Tibial nerve (tissue), 4 donors: ENCODE results near the gene NECTIN1. TPM values are rescaled to one million over a fixed set of nuclear protein-coding genes. Genes with fewer than 3 reads are reported as not detected.

Experiments used
- DNase-seq, 2 donors: peaks; one replicate each; pipeline ENCODE4 v3.0.0-alpha.2; 2019; ENCODE audit warnings: low spot score in 2 of 2
- H3K27ac ChIP-seq, 4 donors: fragments of 200-600 bp; sonication (generic) in 3 of 4; one replicate each; pipeline ENCODE4 v1.5.1; 2017 to 2019; ENCODE audit warnings: mild to moderate bottlenecking in 1 of 4
- H3K27me3 ChIP-seq, 2 donors: fragments of 200-600 bp; sonication (generic) in 1 of 2; one replicate each; pipeline versions ENCODE4 v1.5.1 to v1.6.0; 2017 to 2019
- H3K36me3 ChIP-seq, 3 donors: fragments of 200-600 bp; sonication (generic); one replicate each; pipeline ENCODE4 v1.5.1; 2018 to 2019
- H3K4me1 ChIP-seq, 4 donors: fragments of 200-600 bp; sonication (generic) in 3 of 4; one replicate each; pipeline ENCODE4 v1.5.1; 2017 to 2019
- H3K4me3 ChIP-seq, 4 donors: fragments of 200-600 bp; sonication (generic) in 3 of 4; one replicate each; pipeline ENCODE4 v1.5.1; 2017 to 2019; ENCODE audit warnings: mild to moderate bottlenecking in 1 of 4, moderate library complexity in 1 of 4
- H3K9me3 ChIP-seq, 4 donors: fragments of 200-600 bp; sonication (generic) in 3 of 4; one replicate each; pipeline ENCODE4 v1.5.1; 2017 to 2019
- CTCF ChIP-seq, 5 experiments: fragments of 200-600 bp in 3 of 5; fragments of 450-650 bp in 2 of 5; sonication (generic) in 3 of 5; IDR thresholded peaks; one replicate each; pipeline ENCODE4 v1.5.1; 2016 to 2019; ENCODE audit warnings: antibody characterized with exemption in 5 of 5, mild to moderate bottlenecking in 3 of 5, moderate library complexity in 2 of 5
- EP300 ChIP-seq, 2 donors: sonication (generic); formaldehyde crosslinking; IDR thresholded peaks; one replicate each; pipeline ENCODE4 v1.6.1; 2017; ENCODE audit warnings: antibody characterized with exemption in 2 of 2, mild to moderate bottlenecking in 1 of 2
- POLR2A ChIP-seq, 2 donors: fragments of 450-650 bp; IDR thresholded peaks; one replicate each; pipeline ENCODE4 v1.6.1; 2017; ENCODE audit warnings: antibody characterized with exemption in 2 of 2, mild to moderate bottlenecking in 2 of 2, moderate library complexity in 2 of 2
- WGBS, 2 donors: methylation state at CpG; one replicate each; pipeline ENCODE4 v1.1.5; 2018; 5-methylcytosine and 5-hydroxymethylcytosine counted together
- total RNA-seq, 4 donors: library from RNA; depleted of rRNA; stranded (reverse); fragments of >200 nt; gene quantifications; one replicate each; pipeline ENCODE4 v1.1.0, GENCODE V29; 2016

The NECTIN1 gene
- total RNA-seq, 4 donors from 2014 or later = 6.0 to 29.1 (median 14.0) TPM

GRCh38 chr11:119744577-119744976 is 15.6 kb upstream of the NECTIN1 start:
- H3K9me3 ChIP-seq = no peaks in the 10 kb centered on the region
- H3K4me3 ChIP-seq = no peak overlapping the region
- WGBS, 2 donors = 87 to 89% methylated on average over 2 of the region's 2 CpGs
- H3K36me3 ChIP-seq = no peaks in the 10 kb centered on the region
- H3K27ac ChIP-seq = no peak overlapping the region
- TF ChIP-seq POLR2A (IDR thresholded peaks at IDR 0.05) (no peak), EP300 (IDR thresholded peaks at IDR 0.05) (no peak), CTCF (IDR thresholded peaks at IDR 0.05) (no peak)
- H3K27me3 ChIP-seq = peaks cover 0 to 18% of the 10 kb centered on the region in 2 donors
- DNase-seq = no peak
- peaks cover 0 to 27% (median 6%) of the 10 kb centered on the region in 4 donors for H3K4me1 ChIP-seq

- TF ChIP-seq POLR2A (IDR thresholded peaks at IDR 0.05) = no peak
- no peak for TF ChIP-seq CTCF (IDR thresholded peaks at IDR 0.05)
- TF ChIP-seq EP300 (IDR thresholded peaks at IDR 0.05) = no peak
- Histone ChIP-seq H3K9me3 (no peaks in the 10 kb centered on the region), H3K4me3 (no peak overlapping the region), H3K27ac (peak overlapping the region in 1 of 4 donors; percentile 63), H3K36me3 (no peaks in the 10 kb centered on the region), H3K4me1 (peaks cover 0 to 27% (median 6%) of the 10 kb centered on the region in 4 donors), H3K27me3 (peaks cover 0 to 18% of the 10 kb centered on the region in 2 donors)
- WGBS, 2 donors = 73 to 82% methylated on average over 7 to 8 of the region's 8 CpGs
- DNase-seq = no peak
Observed at GRCh38 chr11:119743006-119743405, 14.0 kb upstream of the NECTIN1 start.

- Histone ChIP-seq H3K27ac (peak overlapping the region in 1 of 4 donors; percentile 63), H3K9me3 (no peaks in the 10 kb centered on the region), H3K4me3 (peak overlapping the region in 2 of 4 donors; percentile 20 to 28), H3K27me3 (peaks cover 0 to 18% of the 10 kb centered on the region in 2 donors), H3K36me3 (no peaks in the 10 kb centered on the region), H3K4me1 (peaks cover 0 to 27% (median 6%) of the 10 kb centered on the region in 4 donors)
- no peak for DNase-seq
- no peak for TF ChIP-seq EP300 (IDR thresholded peaks at IDR 0.05)
- TF ChIP-seq CTCF (IDR thresholded peaks at IDR 0.05) = no peak
- no peak for TF ChIP-seq POLR2A (IDR thresholded peaks at IDR 0.05)
- WGBS, 2 donors = 3 to 7% methylated on average over 35 of the region's 38 CpGs
Observed at GRCh38 chr11:119742263-119742861, 13.4 kb upstream of the NECTIN1 start.

GRCh38 chr11:119741369-119742262 is 12.6 kb upstream of the NECTIN1 start:
- H3K36me3 ChIP-seq = no peaks in the 10 kb centered on the region
- H3K4me3 ChIP-seq = peak overlapping the region in 2 of 4 donors; percentile 28 to 31
- 16 to 20% methylated on average over 46 to 49 of the region's 54 CpGs for WGBS, 2 donors
- H3K27me3 ChIP-seq = peaks cover 0 to 18% of the 10 kb centered on the region in 2 donors
- H3K27ac ChIP-seq = peak overlapping the region in 2 of 4 donors; percentile 19 to 63
- H3K4me1 ChIP-seq = peaks cover 0 to 27% (median 6%) of the 10 kb centered on the region in 4 donors
- DNase-seq = no peak
- TF ChIP-seq EP300 (IDR thresholded peaks at IDR 0.05) (no peak), POLR2A (IDR thresholded peaks at IDR 0.05) (no peak), CTCF (IDR thresholded peaks at IDR 0.05) (peak; percentile 71 to 78 (median 72))
- H3K9me3 ChIP-seq = no peaks in the 10 kb centered on the region

GRCh38 chr11:119739975-119740374 is 11.0 kb upstream of the NECTIN1 start:
- TF ChIP-seq EP300 (IDR thresholded peaks at IDR 0.05) (no peak), CTCF (IDR thresholded peaks at IDR 0.05) (no peak), POLR2A (IDR thresholded peaks at IDR 0.05) (no peak)
- no peak overlapping the region for H3K27ac ChIP-seq
- no peak for DNase-seq
- 72 to 97% methylated on average over 2 to 3 of the region's 4 CpGs for WGBS, 2 donors
- no peaks in the 10 kb centered on the region for H3K36me3 ChIP-seq
- H3K4me1 ChIP-seq = peaks cover 0 to 27% (median 6%) of the 10 kb centered on the region in 4 donors
- H3K9me3 ChIP-seq = no peaks in the 10 kb centered on the region
- H3K4me3 ChIP-seq = no peak overlapping the region
- H3K27me3 ChIP-seq = peaks cover 0 to 18% of the 10 kb centered on the region in 2 donors
